HG03045 (cell line): Measurements from ENCODE around the gene ADCYAP1R1.
"Not testable (repeated sequence)": the region's sequence is repeated elsewhere in the genome, so short reads cannot be mapped to it uniquely, and the experiment has no call there.

Experiments
- ATAC-seq: cut with Tn5 transposase; IDR thresholded peaks from one replicate; pipeline ENCODE4 v1.9.1; 2021; ENCODE audit warnings: mild to moderate bottlenecking, moderate library complexity; ENCODE audit not compliant: unreplicated experiment

Gene ADCYAP1R1

GRCh38 chr7:31126976-31127375 lies 74.9 kb downstream of the ADCYAP1R1 start:
- no peak for ATAC-seq

- ATAC-seq: no peak
Observed at GRCh38 chr7:31129067-31129466, 77.0 kb downstream of the ADCYAP1R1 start.

- no peak for ATAC-seq
Observed at GRCh38 chr7:31133497-31133896, 81.4 kb downstream of the ADCYAP1R1 start.

- ATAC-seq: peak; percentile 81
Observed at GRCh38 chr7:31134246-31135188, 82.4 kb downstream of the ADCYAP1R1 start.

GRCh38 chr7:31137234-31137633 lies 85.1 kb downstream of the ADCYAP1R1 start:
- no peak for ATAC-seq

- ATAC-seq: no peak
Observed at GRCh38 chr7:31145339-31145738, 93.2 kb downstream of the ADCYAP1R1 start.

- ATAC-seq: no peak
Observed at GRCh38 chr7:31146030-31146429, 93.9 kb downstream of the ADCYAP1R1 start.

- no peak for ATAC-seq
Observed at GRCh38 chr7:31146538-31146937, 94.4 kb downstream of the ADCYAP1R1 start.

- no peak for ATAC-seq
Observed at GRCh38 chr7:31151849-31152248, 99.7 kb downstream of the ADCYAP1R1 start.

GRCh38 chr7:31153318-31153717 lies 101.2 kb downstream of the ADCYAP1R1 start:
- not testable (repeated sequence) for ATAC-seq

- no peak for ATAC-seq
Observed at GRCh38 chr7:31160941-31161340, 108.8 kb downstream of the ADCYAP1R1 start.
